ENCODE measurements around the gene IPO4.

- TF ChIP-seq CTCF (IDR thresholded peaks at IDR 0.05; ENCODE audit: low read depth, low read length, missing input control) (no peak), REST (IDR thresholded peaks at IDR 0.05) (no peak), EGR1 (IDR thresholded peaks at IDR 0.05; ENCODE audit: low read depth in 2 of 2) (no peak), YY1 (IDR thresholded peaks at IDR 0.05) (no peak), JUND (IDR thresholded peaks at IDR 0.05) (no peak), MAX (IDR thresholded peaks at IDR 0.05) (no peak), FOXA1 (IDR thresholded peaks at IDR 0.05) (no peak), TAF1 (conservative IDR thresholded peaks at IDR 0.05) (no peak), ZBTB33 (IDR thresholded peaks at IDR 0.05) (no peak), GABPA (IDR thresholded peaks at IDR 0.05 in 1 of 2, conservative IDR thresholded peaks at IDR 0.05 in 1 of 2) (no peak), SP1 (IDR thresholded peaks at IDR 0.05) (no peak)
Measured at GRCh38 chr14:24177891-24178290, 10.7 kb downstream of the IPO4 start.

Measured in liver (tissue), 3 donors.